Dermis blood vessel endothelial cell (primary cell): Measurements from ENCODE around the gene OGFOD2. TPM values are rescaled to one million over a fixed set of nuclear protein-coding genes. Genes with fewer than 3 reads are reported as not detected.

ENCODE experiments used
- DNase-seq: peaks from one replicate; pipeline ENCODE4 v3.0.0; 2010
- total RNA-seq: library from RNA; depleted of rRNA; stranded (reverse); fragments of >200 nt; gene quantifications from 2 replicates; pipeline ENCODE4 v1.2.3, GENCODE V29; 2014

The OGFOD2 gene
- total RNA-seq, 1 donor from 2014 or later, result 10.4 TPM

GRCh38 chr12:122989225-122989839 lies 14.3 kb downstream of the OGFOD2 start:
- DNase-seq, result no peak

DNA sequence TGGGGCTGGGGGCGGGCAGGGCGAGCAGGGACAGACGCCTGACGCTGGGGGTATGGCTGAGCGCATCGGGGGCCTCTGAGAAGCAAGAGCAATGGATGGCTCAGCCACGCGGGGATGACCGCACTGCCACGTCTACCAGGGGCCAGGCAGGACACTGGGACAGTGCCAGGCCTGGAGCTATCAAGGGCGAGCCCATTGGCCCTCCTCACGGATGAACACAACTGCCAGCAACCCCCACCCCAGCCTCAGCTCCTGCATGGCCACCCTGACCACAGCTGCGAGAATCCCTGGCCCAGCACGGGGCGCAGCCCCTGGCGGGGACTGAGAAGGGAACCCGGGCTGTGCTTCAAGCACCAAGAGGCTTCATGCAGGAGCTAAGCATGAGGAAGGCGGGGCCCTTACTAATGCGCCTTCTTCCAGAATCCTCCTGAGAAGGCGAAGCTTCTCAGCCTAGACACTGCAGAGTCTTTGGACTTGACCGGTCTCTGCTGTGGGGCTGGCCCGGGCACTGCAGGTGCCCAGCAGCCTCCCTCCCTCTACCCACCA lies 14.9 kb downstream of the OGFOD2 start:
- DNase-seq, result no peak

DNA sequence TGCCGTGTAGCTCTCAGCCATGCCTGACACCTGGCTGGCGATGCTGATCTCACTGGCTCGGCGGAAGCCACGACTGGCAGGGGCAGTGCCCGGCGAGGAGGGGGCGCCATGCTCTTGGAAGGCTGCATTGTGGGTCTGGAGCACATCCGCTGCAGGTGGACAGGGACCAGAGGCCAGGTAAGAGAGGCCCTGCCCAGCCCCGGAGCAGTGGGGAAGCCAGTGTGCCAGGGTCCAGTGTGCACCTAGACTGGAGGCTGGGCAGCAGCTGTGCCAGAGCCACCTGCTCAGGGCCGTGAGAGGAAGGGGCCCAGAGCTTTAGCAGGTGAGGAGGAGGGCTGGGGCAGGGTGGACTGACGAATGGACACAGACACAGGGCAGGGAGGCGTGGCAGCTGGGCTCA lies 15.5 kb downstream of the OGFOD2 start:
- no peak for DNase-seq

DNA sequence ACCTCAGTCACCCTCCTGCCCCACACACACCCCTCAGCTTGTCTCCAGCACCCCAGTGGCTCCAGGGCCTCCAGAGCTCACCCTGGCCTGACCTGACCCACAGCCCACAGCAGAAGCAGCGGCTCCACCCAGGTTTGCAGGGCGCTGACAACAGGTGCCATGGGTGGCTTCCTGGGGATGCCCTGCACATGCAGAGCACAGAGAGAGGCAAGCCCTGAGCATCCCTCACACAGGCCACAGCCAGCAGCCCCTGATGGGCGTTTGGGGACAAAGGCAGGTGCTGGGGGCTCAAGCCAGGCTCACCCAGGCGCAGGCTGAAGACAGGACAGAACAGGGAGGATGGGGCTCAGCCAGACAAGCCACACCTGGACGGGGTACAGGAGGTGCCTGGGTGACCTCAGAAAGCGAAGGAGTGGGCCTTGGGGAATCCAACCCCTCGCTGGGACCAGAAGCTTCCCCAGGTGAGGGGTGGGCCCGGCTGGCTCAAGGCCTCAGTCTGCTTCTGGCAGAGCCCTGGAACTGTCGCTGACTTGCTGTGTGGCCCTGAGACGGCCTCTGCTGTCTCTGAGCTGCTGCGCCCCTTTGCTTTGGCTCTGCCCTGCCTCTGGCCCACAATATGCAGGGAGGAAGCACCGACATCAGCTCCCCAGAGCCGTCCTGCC lies 16.0 kb downstream of the OGFOD2 start:
- no peak for DNase-seq

DNA sequence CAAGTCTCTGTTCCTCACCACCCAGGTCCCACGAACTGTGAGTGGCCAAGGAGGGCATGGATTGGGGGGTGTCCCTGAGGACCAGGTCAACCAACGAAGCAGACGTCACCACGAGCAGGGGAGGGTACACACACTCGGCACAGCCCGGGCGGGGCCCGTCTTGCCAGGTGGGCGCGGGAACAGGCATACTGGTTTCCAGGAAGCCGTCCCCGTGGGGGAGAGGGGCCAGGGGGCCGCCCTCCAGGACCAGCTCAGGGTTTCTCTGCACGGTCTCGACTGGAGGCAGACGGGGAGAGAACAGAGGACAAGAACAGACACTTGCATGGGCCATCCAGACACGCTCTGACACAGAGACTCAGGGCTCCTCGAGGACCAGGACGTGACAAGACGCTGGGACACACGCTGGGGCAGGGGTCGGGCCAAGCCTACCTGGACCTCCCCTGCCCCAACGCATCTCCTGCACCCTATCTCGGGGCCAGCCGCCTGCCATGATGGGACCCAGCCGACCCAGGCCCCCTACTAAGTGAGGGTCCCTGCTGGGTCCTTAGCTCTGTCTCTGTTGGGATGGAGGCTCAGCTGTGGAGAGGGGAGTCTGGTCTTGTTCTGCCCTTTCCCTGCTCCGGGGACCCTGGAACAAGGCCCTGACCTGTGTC lies 16.7 kb downstream of the OGFOD2 start:
- no peak for DNase-seq

- DNase-seq, result no peak
Measured at GRCh38 chr12:122992386-122992785, 17.3 kb downstream of the OGFOD2 start.

GRCh38 chr12:122994140-122994675 lies 19.2 kb downstream of the OGFOD2 start:
- DNase-seq, result no peak

DNA sequence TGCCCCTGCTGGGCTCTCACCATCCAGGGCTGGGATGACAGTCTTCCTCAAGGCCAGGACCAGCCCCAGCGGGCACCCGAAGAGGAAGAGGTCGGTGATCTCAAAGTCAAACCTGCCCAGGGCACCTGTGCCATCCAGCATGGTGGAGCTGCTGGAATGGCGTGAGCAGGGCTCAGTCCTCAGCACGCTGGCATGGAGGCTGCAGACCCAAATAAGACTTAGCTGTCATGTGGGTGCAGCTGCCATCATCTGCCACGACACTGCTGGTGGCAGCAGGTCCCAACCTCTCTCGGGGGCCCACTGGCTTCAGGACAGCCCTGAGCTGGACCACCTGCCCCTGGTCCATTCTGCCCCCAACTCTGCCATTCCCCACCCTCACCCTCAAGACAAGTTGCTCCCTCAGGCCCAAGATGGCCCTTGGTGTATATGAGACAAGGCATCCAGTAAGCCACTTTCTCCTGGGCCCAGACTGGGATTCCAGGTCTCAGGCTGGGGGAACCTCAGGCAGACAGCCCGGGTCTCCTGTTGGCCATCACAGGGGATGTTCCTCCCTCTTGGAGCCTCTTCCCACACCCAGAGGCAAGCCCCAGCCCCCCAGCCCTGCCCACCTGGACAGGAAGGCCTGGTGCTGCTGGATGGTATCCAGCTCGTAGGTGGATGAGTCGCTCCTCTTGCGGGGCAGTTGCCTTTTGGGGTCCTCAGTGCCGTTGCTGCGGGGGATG lies 19.9 kb downstream of the OGFOD2 start:
- DNase-seq, result no peak

DNA sequence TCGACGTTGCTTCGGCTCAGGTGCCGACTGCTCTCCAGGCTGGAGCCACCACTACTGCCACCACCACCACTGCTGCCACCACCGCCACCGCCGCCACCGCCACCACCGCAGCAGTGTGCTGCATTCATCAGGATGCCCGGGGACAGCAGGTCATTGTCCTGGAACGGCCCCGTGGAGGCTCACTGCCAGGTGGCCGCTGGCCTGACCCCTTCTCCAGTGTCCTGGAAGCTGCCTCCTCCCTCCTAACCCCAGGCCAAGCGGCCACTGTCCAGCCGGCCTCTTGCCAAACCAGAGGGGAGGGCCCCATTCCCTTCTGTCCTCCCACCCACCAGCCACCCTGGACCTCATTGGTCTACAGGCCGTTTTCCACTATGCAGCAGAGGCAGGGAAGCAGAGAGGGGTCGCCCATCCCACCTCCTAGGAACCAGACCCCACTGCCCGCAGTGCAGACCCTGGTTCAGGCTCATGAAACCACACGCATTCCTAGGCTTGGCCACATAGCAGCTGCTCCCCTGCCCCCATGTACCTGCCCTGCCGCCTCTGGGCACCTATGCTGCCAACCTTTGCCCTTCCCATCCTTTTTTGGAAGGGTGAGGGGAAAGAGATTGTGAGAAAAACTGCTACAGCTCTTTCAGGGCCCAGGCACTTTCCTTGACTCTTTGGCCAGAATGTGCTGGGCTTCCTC lies 20.6 kb downstream of the OGFOD2 start:
- DNase-seq, result no peak

DNA sequence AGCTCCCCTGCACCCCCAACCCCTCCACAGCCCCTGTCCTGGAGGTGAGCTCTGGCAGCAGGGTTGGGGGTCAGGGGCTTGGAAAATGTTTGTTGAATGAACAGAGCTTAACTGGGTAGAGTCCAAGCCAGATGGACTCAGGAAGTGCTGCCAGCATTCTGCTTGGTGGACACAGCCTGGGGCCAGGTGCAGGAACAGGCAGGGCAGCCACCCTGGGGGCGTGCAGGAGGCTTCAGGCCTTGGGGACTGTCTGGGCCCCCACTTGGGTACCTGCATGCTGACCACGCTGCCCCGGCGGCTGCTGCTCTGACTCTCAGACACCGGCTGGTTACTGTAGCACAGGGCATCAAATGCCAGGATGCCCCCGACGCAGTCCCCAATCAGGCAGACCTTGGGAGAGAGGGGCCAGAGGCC lies 21.2 kb downstream of the OGFOD2 start:
- DNase-seq, result no peak

DNA sequence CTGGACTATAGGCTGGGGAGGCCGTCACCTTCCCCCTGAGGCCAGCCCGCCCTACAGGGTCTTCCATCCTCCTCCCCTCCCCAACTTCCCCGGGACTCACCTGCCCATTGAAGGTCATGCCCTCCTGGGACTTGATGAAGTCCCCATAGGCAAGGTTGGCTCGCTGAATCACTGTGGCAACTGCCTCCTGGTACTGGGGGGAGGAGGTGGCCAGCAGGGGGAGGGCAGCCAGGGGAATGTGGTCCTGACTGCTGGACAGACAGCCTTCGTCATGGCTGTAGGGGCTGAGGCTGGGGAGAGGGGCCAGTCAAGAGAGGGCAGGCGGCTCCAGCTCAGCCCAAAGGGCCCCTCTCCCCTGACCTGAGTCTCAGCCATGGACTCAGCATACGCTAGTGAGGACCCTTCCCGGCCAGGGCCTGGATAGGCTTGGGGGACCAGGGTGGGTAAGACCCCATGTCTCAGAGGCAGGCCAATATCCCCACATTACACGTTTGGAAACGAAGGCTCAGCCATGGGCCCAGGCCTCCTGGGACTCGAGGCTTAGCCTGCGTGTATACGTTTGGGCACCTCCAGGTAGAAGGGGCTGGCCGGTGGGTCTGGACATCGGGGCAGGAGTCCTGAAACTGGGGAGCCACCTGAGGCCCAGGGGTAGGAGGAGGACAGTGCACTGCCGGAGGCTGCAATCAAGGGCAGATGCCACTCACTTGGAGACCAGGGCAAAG lies 21.7 kb downstream of the OGFOD2 start:
- no peak for DNase-seq

GRCh38 chr12:122997343-122998250 lies 22.6 kb downstream of the OGFOD2 start:
- DNase-seq, result no peak

GRCh38 chr12:122998316-122998715 lies 23.3 kb downstream of the OGFOD2 start:
- DNase-seq, result no peak

DNA sequence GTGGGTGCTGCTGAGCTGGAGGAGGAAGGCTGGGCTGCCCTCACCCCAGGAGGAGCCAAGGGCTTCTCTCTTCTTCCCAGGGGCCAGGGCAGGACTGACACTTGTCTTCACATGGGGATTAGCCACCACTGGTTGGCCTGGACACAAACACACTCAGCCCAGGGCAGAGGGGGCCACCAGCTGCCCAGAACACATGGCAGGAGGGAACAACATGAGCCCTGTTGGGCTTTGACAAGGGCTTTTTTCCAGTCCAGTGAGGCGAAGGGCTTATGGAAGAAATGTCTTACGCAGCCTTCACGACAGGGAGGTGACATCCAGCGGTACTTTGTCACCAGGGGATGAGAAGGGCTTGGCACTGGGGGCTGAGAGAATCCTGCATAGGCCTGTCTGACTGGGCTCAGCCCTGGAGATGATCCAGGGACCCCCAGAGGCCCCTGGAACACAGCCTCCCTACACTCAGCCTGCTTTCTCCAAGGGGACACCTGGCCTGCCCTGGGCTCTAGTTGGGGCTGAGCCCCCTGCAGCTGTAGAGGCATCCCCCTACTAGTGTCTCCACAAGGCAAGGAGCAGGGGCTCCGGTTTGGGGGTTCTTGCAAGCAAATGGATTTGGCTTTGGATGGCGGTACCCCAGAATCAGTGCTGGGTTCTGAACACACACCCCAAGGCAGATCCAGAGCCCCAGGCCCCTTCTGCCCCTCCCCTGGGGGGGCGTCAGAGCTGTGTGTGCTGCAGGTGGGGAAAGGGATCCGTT lies 24.3 kb downstream of the OGFOD2 start:
- no peak for DNase-seq

GRCh38 chr12:122999986-123000420 lies 25.0 kb downstream of the OGFOD2 start:
- no peak for DNase-seq

GRCh38 chr12:123000578-123000977 lies 25.5 kb downstream of the OGFOD2 start:
- DNase-seq, result no peak

GRCh38 chr12:123001464-123001863 lies 26.4 kb downstream of the OGFOD2 start:
- no peak for DNase-seq

- no peak for DNase-seq
Measured at GRCh38 chr12:123003257-123003656, 28.2 kb downstream of the OGFOD2 start.

DNA sequence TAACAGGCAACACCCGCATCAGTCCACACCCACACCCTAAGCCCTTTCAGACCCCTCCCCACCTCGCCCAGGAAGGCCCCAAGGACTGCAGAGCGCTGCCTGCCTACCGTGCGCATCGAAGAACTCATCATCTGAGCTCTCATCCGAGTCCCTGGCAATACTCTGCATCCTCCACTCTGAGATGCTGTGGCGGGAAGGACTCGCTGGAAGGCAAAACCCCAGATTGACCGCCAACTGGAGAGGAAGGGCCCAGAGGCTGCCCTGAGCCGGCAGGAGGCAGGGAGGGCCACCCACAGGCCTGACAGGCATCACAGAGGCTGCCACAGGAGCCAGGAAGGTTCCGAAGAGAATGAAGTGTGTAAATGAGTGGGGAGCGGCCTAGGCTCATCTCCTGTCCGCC lies 29.2 kb downstream of the OGFOD2 start:
- DNase-seq, result no peak
